AG10803 (cell line): ENCODE results near the gene LTBP4.

Source experiments
- DNase-seq: peaks from one replicate; pipeline ENCODE4 v3.0.0; 2010; ENCODE audit warnings: low read depth
- H3K4me3 ChIP-seq: 2 replicates; pipeline ENCODE4 v1.5.1; 2011; ENCODE audit warnings: mild to moderate bottlenecking, low read length, control low read depth
- CTCF ChIP-seq: conservative IDR thresholded peaks from 2 replicates; pipeline ENCODE4 v1.5.1; 2011; ENCODE audit warnings: mild to moderate bottlenecking, low read length, control low read depth, inconsistent platforms

Gene LTBP4

GRCh38 chr19:40598918-40599307, 2.3 kb upstream of the LTBP4 start:
- no peak overlapping the region for H3K4me3 ChIP-seq
- DNase-seq, result no peak
- TF ChIP-seq CTCF, result no peak

GRCh38 chr19:40599331-40599901, 1.8 kb upstream of the LTBP4 start:
- H3K4me3 ChIP-seq, result no peak overlapping the region
- 0 out of 2 replicates have a peak, but pooled peaks have one; percentile 2 for TF ChIP-seq CTCF
- DNase-seq, result no peak

- no peak for TF ChIP-seq CTCF
- DNase-seq, result no peak
- H3K4me3 ChIP-seq, result no peak overlapping the region
Measured at GRCh38 chr19:40599902-40600569, 1.1 kb upstream of the LTBP4 start.

GRCh38 chr19:40600570-40601133, 517 bp upstream of the LTBP4 start:
- DNase-seq, result no peak
- 0 out of 2 replicates have a peak, but pooled peaks have one; percentile 1 for TF ChIP-seq CTCF
- H3K4me3 ChIP-seq, result no peak overlapping the region

- peak overlapping the region; percentile 58 for H3K4me3 ChIP-seq
- TF ChIP-seq CTCF, result no peak
- no peak for DNase-seq
Measured at GRCh38 chr19:40603071-40603388, 1.9 kb downstream of the LTBP4 start.

- peak overlapping the region; percentile 58 for H3K4me3 ChIP-seq
- TF ChIP-seq CTCF, result peak; percentile 31; the same call in 1 of the 2 replicates
- peak; percentile 91 for DNase-seq
Measured at GRCh38 chr19:40603389-40604170, 2.4 kb downstream of the LTBP4 start.
